SK-N-MC (cell line): Measurements from ENCODE around the gene KCNAB1.

Experiments used
- EZH2 ChIP-seq: fragments of 200-600 bp; sonication (generic); IDR thresholded peaks from one replicate; pipeline ENCODE4 v1.6.1; 2017; ENCODE audit warnings: antibody characterized with exemption
- FOXP2 ChIP-seq: optimal IDR thresholded peaks from 2 replicates; pipeline ENCODE3; 2011; ENCODE audit warnings: mild to moderate bottlenecking, moderate library complexity; ENCODE audit not compliant: insufficient read depth; ENCODE audit errors: extremely low read length, control extremely low read depth
- POLR2AphosphoS5 ChIP-seq: IDR thresholded peaks from 2 replicates; pipeline ENCODE4 v1.6.1; 2012; ENCODE audit warnings: mild to moderate bottlenecking, low read depth, low read length, borderline replicate concordance

GRCh38 chr3:156535162-156535627 lies 414.8 kb downstream of the KCNAB1 start:
- TF ChIP-seq EZH2 (no peak), POLR2AphosphoS5 (no peak), FOXP2 (no peak)
